Sigmoid colon (tissue), 4 donors: ENCODE results near the gene CASZ1.

Experiments
- EP300 ChIP-seq, 4 donors: sonication (generic); formaldehyde crosslinking; IDR thresholded peaks; one replicate each; pipeline ENCODE4 v1.6.1; 2017; ENCODE audit warnings: antibody characterized with exemption in 4 of 4
- POLR2A ChIP-seq, 2 donors: fragments of 450-650 bp; IDR thresholded peaks; one replicate each; pipeline ENCODE4 v1.6.1; 2016; ENCODE audit warnings: antibody characterized with exemption in 2 of 2, mild to moderate bottlenecking in 2 of 2, moderate library complexity in 2 of 2
- POLR2AphosphoS5 ChIP-seq, 4 donors: sonication (generic); formaldehyde crosslinking; IDR thresholded peaks; one replicate each; pipeline ENCODE4 v1.6.1; 2017; ENCODE audit warnings: antibody characterized with exemption in 4 of 4
- TF ChIP-seq, protein P1 (sequence below), 4 experiments: fragments of 450-650 bp in 3 of 4; fragments of 200-600 bp in 1 of 4; IDR thresholded peaks; one replicate each; pipeline ENCODE4 v1.5.1; 2016 to 2019; ENCODE audit warnings: antibody characterized with exemption in 4 of 4, mild to moderate bottlenecking in 3 of 4, moderate library complexity in 2 of 4

DNA sequence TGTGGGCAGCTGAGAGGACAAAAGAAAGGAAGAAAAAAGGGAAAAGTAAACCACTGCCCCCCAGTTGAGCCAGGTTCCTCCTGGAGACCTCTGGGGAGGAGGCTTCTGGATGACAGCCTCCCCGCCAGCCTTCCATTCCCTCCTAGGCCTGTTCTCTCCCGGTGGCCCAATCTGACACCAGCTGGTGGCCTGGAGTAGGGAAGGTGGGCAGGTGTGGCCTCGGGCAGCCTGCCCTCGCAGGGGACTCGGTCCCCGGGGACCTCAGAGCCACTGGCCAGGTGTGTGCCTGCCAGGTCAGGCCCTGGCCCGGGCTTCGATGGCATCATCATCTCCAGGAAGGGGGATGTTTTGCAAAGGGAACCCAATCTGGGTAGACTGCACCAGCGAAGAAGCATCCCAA is 159.0 kb downstream of the CASZ1 start:
- TF ChIP-seq EP300 (IDR thresholded peaks at IDR 0.05) = no peak
- TF ChIP-seq, protein P1, sequence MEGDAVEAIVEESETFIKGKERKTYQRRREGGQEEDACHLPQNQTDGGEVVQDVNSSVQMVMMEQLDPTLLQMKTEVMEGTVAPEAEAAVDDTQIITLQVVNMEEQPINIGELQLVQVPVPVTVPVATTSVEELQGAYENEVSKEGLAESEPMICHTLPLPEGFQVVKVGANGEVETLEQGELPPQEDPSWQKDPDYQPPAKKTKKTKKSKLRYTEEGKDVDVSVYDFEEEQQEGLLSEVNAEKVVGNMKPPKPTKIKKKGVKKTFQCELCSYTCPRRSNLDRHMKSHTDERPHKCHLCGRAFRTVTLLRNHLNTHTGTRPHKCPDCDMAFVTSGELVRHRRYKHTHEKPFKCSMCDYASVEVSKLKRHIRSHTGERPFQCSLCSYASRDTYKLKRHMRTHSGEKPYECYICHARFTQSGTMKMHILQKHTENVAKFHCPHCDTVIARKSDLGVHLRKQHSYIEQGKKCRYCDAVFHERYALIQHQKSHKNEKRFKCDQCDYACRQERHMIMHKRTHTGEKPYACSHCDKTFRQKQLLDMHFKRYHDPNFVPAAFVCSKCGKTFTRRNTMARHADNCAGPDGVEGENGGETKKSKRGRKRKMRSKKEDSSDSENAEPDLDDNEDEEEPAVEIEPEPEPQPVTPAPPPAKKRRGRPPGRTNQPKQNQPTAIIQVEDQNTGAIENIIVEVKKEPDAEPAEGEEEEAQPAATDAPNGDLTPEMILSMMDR (IDR thresholded peaks at IDR 0.05) = no peak
- no peak for TF ChIP-seq POLR2AphosphoS5 (IDR thresholded peaks at IDR 0.05)
- no peak for TF ChIP-seq POLR2A (IDR thresholded peaks at IDR 0.05)
